OCI-M1 (cell line): Measurements from ENCODE around the gene FHIT.
"Not testable (repeated sequence)": the region's sequence is repeated elsewhere in the genome, so short reads cannot be mapped to it uniquely, and the experiment has no call there.

Source experiments
- DNase-seq: peaks from one replicate; lab custom pipeline; 2025; lab: John Stamatoyannopoulos, UW

The FHIT gene

GRCh38 chr3:61226166-61226686 lies 25.0 kb downstream of the FHIT start:
- DNase-seq = no peak

GRCh38 chr3:61224823-61225222 lies 26.4 kb downstream of the FHIT start:
- no peak for DNase-seq

GRCh38 chr3:61223451-61223850 lies 27.8 kb downstream of the FHIT start:
- no peak for DNase-seq

GRCh38 chr3:61222467-61222866 lies 28.8 kb downstream of the FHIT start:
- DNase-seq = no peak

GRCh38 chr3:61221759-61222362 lies 29.4 kb downstream of the FHIT start:
- no peak for DNase-seq

- DNase-seq = no peak
Observed at GRCh38 chr3:61218504-61218903, 32.7 kb downstream of the FHIT start.

GRCh38 chr3:61216171-61216570 lies 35.1 kb downstream of the FHIT start:
- not testable (repeated sequence) for DNase-seq

- DNase-seq = no peak
Observed at GRCh38 chr3:61202086-61202485, 49.2 kb downstream of the FHIT start.

- no peak for DNase-seq
Observed at GRCh38 chr3:61201071-61201470, 50.2 kb downstream of the FHIT start.

- peak; percentile 49 for DNase-seq
Observed at GRCh38 chr3:61200270-61200669, 51.0 kb downstream of the FHIT start.

- DNase-seq = no peak
Observed at GRCh38 chr3:61199843-61200242, 51.4 kb downstream of the FHIT start.

- no peak for DNase-seq
Observed at GRCh38 chr3:61194892-61195538, 56.2 kb downstream of the FHIT start.

- DNase-seq = no peak
Observed at GRCh38 chr3:61192222-61192621, 59.0 kb downstream of the FHIT start.

- not testable (repeated sequence) for DNase-seq
Observed at GRCh38 chr3:61190205-61190604, 61.0 kb downstream of the FHIT start.

- no peak for DNase-seq
Observed at GRCh38 chr3:61186030-61186429, 65.2 kb downstream of the FHIT start.

GRCh38 chr3:61184956-61185355 lies 66.3 kb downstream of the FHIT start:
- no peak for DNase-seq

GRCh38 chr3:61182662-61183061 lies 68.6 kb downstream of the FHIT start:
- DNase-seq = no peak

- DNase-seq = peak; percentile 84
Observed at GRCh38 chr3:61181874-61182273, 69.4 kb downstream of the FHIT start.

GRCh38 chr3:61180206-61180605 lies 71.0 kb downstream of the FHIT start:
- DNase-seq = no peak

GRCh38 chr3:61178167-61178566 lies 73.1 kb downstream of the FHIT start:
- DNase-seq = no peak

- DNase-seq = no peak
Observed at GRCh38 chr3:61177450-61177849, 73.8 kb downstream of the FHIT start.

- DNase-seq = peak; percentile 71
Observed at GRCh38 chr3:61173676-61174075, 77.6 kb downstream of the FHIT start.

- peak; percentile 6 for DNase-seq
Observed at GRCh38 chr3:61172684-61173083, 78.6 kb downstream of the FHIT start.

GRCh38 chr3:61172203-61172602 lies 79.0 kb downstream of the FHIT start:
- no peak for DNase-seq
